ENCODE data around the gene LRRK1. TPM values are rescaled to one million over a fixed set of nuclear protein-coding genes. Genes with fewer than 3 reads are reported as not detected.

LRRK1 gene
- total and polyA plus RNA-seq, 2 of the 4 experiments (the other 2 are of a cell fraction), result 3.0 to 5.8 TPM

DNA sequence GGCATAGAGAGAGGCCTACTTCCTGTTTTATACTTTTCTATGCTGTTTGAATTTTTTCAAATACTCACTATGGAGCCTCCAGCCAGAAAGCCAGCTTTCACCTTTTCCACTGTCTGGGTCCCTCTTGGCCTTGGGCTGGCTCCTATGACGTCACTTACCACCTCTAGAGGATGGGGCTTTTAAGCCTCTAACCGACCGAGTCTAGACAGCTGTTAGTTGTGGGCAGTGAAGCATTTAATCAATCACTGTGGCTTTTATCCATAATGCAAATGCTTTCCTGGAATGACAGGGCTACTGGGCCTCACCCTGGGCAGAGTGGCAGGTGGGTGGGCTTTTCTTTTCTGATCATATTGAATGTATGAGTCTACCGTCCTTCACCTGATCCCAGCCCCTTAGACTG lies 61.9 kb downstream of the LRRK1 start:
- Histone ChIP-seq H3K27me3 (ENCODE audit: control insufficient read depth, insufficient read depth, low read length) (no peaks in the 10 kb centered on the region), H3K36me3 (ENCODE audit: control insufficient read depth, insufficient read depth, low read length) (no peaks in the 10 kb centered on the region; the same call in 1 of the 2 replicates), H3K18ac (ENCODE audit: low read depth, low read length) (no peak overlapping the region), H3K23ac (ENCODE audit: low read depth, low read length) (no peak overlapping the region), H3K9me3 (ENCODE audit: control insufficient read depth, insufficient read depth, low read length) (no peaks in the 10 kb centered on the region), H3K27ac (ENCODE audit: insufficient read depth, low read length) (no peak overlapping the region), H2AK9ac (replicated peaks; ENCODE audit: low read depth, low read length, poor library complexity) (no peak overlapping the region), H3K9me1 (ENCODE audit: insufficient read depth, low read length) (peaks cover 3% of the 10 kb centered on the region; the same call in 1 of the 2 replicates), H3K9ac (ENCODE audit: low read depth, low read length) (no peak overlapping the region), H3K56ac (ENCODE audit: extremely low read depth, insufficient read depth, low read length) (no peak overlapping the region), H4K5ac (ENCODE audit: low read depth, low read length) (no peak overlapping the region), H4K8ac (ENCODE audit: low read depth in 2 of 2, low read length in 2 of 2) (no peak overlapping the region), H3K14ac (replicated peaks; ENCODE audit: low read depth, low read length) (no peak overlapping the region), H3K4me3 (ENCODE audit: insufficient read depth, low read depth, low read length) (no peak overlapping the region), H2BK120ac (ENCODE audit: low read depth, low read length) (no peak overlapping the region), H3K4ac (ENCODE audit: low read depth, low read length) (no peak overlapping the region), H4K91ac (ENCODE audit: insufficient read depth, low read depth, low read length) (no peak overlapping the region), H2BK5ac (ENCODE audit: low read depth, low read length, poor library complexity, severe bottlenecking) (no peak overlapping the region), H3K79me1 (ENCODE audit: low read depth in 1 of 2, low read length in 2 of 2) (no peaks in the 10 kb centered on the region; a peak in 1 of 4 replicates), H2AFZ (replicated peaks; ENCODE audit: low read length, poor library complexity) (no peak overlapping the region), H2BK20ac (ENCODE audit: low read depth, low read length) (no peak overlapping the region), H4K20me1 (ENCODE audit: insufficient read depth, low read length) (no peaks in the 10 kb centered on the region), H2BK15ac (ENCODE audit: low read depth, low read length) (no peak overlapping the region), H3K4me2 (ENCODE audit: low read depth, low read length) (no peak overlapping the region), H2AK5ac (ENCODE audit: low read depth, low read length) (no peak overlapping the region), H3K4me1 (ENCODE audit: control insufficient read depth, insufficient read depth, low read length) (no peaks in the 10 kb centered on the region)
- POLR2A ChIA-PET (ENCODE audit: unreplicated experiment), result no interaction called here
- dilution Hi-C loops (cut with HindIII; ENCODE audit: low sequenced_read_pairs, unreplicated experiment) (no loop called here), in situ Hi-C loops (cut with MboI; ENCODE audit: low sequenced_read_pairs) (no loop called here), intact Hi-C loops (cut with micrococcal nuclease) (no loop called here)
- DNase-seq (no peak), ATAC-seq (ENCODE audit: low read depth) (no peak)
- no TSS peak for BruUV-seq (replicated peaks)
- no peak for TF ChIP-seq POLR2A (IDR thresholded peaks at IDR 0.05; ENCODE audit: low read depth, low read length)
- TF ChIP-seq, protein P1, sequence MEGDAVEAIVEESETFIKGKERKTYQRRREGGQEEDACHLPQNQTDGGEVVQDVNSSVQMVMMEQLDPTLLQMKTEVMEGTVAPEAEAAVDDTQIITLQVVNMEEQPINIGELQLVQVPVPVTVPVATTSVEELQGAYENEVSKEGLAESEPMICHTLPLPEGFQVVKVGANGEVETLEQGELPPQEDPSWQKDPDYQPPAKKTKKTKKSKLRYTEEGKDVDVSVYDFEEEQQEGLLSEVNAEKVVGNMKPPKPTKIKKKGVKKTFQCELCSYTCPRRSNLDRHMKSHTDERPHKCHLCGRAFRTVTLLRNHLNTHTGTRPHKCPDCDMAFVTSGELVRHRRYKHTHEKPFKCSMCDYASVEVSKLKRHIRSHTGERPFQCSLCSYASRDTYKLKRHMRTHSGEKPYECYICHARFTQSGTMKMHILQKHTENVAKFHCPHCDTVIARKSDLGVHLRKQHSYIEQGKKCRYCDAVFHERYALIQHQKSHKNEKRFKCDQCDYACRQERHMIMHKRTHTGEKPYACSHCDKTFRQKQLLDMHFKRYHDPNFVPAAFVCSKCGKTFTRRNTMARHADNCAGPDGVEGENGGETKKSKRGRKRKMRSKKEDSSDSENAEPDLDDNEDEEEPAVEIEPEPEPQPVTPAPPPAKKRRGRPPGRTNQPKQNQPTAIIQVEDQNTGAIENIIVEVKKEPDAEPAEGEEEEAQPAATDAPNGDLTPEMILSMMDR (conservative IDR thresholded peaks at IDR 0.05; ENCODE audit: low read depth, low read length), result no peak
- TF ChIP-seq MAFK (IDR thresholded peaks at IDR 0.05; ENCODE audit: low read depth, low read length), result no peak
- TF ChIP-seq RAD21 (IDR thresholded peaks at IDR 0.05; ENCODE audit: low read length), result no peak
- TF ChIP-seq RFX5 (IDR thresholded peaks at IDR 0.05; ENCODE audit: low read depth, low read length), result no peak
- no peak for TF ChIP-seq MXI1 (IDR thresholded peaks at IDR 0.05; ENCODE audit: borderline replicate concordance, low read depth, low read length)
- CTCF ChIA-PET, result no interaction called here
- no CpG with 5 or more reads among the region's 4 CpGs for WGBS, 2 experiments (ENCODE audit: extremely low coverage in 2 of 2, insufficient read length in 1 of 2)
